ENCODE measurements around the gene FAAP100.
A peak's percentile ranks its signal among the peaks of the same experiment; 100 is the strongest.
"Not testable (repeated sequence)": the region's sequence is repeated elsewhere in the genome, so short reads cannot be mapped to it uniquely, and the experiment has no call there.

Gene FAAP100

DNA sequence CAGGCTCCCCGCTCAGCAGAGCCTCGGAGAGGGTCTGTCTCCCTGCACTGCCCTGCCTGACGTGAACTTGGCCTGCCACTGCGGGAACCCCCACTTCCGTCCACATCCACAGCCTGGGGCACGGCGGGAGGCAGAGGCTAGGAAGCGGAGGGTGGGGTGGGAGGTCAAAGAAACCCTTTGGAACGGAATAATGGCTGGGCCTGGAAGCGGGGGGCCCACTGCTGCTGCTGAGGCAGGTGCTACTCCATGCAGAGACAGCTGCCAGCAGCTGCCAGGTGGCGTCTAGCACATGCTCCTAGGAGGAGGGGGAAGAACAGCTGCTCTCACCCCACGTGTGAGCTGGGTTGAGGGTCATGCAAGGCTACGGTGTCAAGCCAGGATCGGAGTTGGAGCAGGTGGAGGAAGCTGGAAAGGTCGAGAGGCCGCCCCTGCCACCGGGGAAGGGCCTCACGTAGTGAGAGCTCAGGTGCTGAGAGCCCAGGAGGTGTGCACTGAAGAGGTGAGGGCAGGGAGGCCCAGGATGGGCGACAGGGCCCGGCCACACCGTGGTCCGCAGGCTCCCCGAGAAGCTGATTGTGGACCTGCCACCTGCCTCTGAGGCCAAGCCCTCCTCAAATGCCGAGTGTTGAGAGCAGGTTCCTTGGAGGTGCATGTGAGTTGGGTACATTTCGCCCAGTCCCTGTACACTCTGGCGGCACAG, 14.1 kb downstream of the FAAP100 start:
- no peak for DNase-seq (ENCODE audit: low read depth)

DNA sequence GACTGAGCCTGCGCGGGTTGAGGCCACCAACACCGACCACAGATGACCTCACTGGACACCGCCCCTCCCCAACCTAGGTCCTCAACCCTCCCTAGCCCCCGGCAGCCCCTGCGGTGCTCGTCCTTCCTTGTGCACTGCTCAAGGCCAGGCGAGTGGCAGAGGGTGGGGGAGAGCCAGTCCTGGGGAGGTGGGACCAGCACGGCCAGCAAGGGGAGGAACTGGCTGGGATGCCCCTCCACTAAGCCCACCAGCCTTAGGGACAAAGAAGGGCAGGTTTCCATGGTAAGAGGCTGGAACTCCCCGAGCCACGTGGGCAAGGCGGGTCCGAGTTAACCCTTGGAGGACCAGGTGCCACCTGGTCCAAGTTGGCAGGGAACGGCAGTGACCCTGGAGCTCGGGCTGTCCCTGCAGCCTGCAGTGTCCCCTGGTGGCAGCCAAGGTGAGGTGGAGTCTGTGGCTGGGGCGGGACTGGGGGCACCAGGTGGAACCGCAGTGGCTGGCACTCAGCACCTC, 14.8 kb downstream of the FAAP100 start:
- no peak for DNase-seq (ENCODE audit: low read depth)

DNA sequence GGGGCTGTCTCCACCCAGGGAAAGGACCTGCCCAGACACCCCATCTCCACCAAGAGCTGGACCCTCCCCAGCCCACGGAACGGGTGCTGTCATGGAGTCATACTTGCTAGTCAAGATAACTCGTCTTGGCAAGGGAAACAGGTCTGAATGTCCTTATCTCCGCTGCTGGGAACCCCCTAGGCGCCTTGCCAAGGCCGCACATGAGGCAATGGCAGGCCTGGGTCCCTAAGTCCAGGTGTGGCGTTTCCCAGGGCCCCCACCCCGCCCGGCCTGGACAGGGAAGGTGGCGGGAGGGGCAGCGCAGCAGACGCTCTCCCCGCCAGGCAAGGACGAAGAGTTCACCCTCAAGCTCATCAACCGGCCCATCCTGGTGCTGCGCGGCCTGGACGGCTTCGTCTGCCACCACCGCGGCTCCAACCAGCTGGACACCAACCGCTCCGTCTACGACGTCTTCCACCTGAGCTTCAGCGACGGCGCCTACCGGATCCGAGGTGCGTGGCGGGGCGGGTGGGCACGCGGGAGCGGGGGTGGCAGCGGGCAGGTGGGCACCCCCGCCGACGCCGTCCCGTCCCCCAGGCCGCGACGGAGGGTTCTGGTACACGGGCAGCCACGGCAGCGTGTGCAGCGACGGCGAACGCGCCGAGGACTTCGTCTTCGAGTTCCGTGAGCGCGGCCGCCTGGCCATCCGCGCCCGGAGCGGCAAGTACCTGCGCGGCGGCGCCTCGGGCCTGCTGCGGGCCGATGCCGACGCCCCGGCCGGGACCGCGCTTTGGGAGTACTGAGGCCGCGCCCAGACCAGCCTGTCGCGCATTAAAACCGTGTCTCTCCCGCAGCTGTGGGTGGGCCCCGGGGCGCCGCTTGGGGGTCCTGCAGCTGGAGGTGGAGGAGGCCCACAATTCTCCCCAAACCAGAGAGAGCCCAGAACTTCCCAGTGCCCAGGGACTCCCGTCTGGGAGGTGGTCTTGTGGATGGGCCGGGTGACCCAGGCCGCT, 15.6 kb downstream of the FAAP100 start:
- peak; percentile 33 for DNase-seq (ENCODE audit: low read depth)

DNA sequence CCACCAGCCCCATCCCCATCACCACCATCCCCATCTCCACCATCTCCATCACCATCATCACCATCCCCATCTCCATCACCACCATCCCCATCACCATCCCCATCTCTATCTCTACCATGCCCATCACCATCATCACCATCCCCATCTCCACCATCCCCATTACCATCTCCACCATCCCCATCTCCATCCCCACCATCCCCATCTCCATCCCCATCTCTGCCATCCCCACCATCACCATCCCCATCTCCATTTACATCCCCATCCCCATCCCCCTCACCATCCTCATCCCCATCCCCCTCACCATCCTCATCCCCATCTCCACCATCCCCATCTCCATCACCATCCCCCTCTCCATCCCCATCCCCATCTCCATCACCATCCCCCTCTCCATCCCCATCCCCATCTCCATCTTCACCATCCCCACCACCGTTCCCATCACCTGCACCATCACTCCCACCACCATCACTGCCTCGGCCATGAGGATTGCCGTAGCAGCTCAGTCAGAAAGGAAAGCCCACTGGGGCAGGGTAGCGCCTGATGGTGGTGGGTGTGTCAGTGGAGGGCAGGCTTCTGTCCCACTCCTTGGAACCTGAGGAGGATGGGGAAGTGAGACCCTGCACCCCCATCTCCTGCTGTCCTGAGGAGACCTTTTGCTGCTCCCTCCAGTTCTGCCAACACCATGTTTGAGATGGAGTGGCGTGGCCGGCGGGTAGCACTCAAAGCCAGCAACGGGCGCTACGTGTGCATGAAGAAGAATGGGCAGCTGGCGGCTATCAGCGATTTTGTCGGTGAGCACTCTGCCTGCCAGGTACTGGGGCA, 16.5 kb downstream of the FAAP100 start:
- no peak for DNase-seq (ENCODE audit: low read depth)

DNA sequence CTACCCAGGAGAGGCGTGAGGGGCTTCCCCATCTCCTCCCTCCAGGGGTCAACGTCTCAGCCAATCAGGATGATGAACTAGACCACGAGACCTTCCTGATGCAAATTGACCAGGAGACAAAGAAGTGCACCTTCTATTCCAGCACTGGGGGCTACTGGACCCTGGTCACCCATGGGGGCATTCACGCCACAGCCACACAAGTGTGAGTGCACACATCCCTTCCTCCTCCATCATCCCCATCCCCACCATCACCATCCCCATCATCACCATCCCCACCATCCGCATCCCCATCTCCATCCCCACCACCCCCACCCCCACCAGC, 17.2 kb downstream of the FAAP100 start:
- DNase-seq (ENCODE audit: low read depth) = no peak

DNA sequence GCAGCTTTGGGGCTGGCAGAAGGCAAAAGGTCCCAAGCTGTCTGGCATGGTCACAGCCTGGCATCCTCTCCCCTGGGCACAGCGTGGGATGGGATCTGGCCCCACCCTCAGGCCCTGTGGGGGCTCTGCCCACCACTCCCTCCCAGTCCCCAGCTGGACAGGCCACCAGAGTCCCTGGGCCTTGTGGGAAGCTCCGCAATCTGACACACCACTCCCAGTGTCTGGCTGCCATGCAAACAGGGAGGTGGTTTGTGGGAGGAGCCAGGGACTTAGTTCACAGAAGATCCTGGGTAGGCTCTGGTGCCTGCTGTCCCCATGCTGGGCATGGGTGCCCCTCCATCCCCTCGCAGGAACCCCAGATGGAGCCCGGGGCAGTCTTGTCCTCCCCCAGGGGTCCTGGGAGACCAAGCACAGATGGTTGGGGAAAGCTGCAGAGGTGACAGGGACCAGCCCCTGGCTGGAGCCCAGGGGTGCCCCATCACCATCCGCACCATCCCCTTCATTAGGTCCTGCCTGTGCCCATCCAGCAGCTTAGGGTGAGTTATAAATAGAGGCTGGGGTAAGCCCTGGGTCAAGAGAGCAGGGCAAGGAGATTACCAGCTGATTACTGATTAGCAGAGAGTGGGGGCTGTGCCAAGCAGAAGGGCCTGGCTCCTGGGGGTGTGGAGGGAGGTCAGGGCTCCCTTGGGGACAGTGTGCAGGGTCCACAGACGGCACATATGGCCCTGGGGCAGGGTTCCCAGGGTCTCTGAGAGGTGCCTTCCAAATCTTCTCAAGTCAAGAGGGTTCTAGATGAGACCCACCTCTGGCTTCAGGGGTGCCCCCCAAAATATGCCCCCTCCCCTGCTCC, 17.8 kb downstream of the FAAP100 start:
- no peak for DNase-seq (ENCODE audit: low read depth)

DNA sequence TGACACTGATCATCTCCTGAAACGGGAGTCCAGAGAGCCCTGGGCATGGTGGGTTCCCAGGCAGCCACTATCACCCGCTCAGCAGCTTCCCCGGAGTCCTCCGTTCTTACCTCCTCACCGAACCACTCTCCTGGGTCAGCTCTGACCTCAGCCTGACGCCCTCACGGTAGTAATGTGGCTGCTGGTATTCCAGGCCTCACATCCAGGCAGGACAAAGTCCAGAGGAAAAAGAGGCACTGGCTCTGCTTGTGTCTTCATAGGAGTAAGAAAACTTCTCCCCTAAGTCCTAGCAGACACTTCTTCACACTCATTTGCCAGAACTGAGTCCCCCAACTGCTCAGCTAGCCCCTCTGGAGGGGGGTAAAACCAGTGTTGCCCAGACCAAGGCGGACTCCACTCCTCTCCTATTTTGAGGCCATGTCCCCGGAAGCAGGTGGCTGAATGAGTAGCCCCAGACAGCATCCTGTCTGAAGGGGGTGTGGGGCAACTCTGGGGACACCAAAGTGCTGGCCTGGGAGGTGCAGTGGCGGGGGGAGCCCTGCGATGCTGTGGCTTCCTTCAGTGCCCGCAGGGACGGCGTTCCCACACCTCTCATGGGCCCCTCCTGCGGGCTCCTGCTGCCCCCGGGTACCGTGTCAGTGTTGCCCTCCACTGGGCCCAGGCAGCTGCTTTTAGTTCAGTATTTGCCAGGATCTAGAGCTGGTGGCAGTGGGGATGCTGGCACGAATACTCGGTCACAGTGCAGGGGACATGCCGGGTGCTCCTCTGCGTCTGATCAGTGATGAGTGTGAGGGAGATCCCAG, 18.6 kb downstream of the FAAP100 start:
- DNase-seq (ENCODE audit: low read depth) = no peak

DNA sequence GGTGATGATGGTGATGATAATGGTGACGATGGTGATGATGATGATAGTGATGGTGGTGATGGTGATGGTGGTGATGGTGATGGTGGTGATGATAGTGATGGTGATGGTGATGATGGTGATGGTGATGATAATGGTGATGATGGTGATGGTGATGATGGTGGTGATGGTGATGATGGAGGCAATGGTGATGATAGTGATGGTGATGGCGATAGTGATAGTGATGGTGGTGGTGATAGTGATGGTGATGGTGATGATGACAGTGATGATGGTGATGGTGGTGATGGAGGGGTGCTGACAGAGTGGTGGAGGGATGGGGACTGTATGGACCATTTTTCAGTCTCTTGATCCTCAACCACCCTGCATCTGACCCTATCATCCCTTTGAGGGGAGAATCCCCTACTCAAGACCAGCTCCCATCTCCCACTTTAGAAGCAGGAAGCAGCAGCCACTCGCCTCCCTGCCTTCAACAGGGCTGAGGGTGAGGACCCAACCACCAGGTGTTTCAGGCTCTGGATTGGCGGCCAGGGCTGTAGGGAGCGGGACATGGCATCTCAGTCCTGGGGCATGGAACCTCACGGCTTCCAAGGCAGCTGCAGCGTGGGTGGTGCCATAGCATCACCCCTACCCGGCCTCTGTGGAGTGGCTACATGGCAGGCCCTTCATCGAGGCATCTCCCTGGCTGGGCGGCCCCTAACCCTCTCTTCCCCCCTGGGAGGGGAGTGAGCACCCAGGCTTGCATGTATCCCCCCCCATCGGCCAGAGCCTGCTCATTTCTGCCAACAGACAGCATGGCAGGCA, 19.5 kb downstream of the FAAP100 start:
- no peak for DNase-seq (ENCODE audit: low read depth)

DNA sequence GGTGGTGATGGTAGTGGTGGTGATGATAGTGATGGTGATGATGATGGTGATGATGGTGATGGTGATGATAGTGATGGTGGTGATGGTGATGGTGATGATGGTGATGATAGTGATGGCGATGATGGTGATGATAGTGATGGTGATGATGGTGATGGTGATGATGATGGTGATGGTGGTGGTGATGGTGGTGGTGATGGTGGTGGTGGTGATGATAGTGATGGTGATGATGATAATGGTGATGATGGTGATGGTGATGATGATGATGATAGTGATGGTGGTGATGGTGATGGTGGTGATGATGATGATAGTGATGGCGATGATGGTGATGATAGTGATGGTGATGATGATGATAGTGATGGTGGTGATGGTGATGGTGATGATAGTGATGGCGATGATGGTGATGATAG, 20.2 kb downstream of the FAAP100 start:
- DNase-seq (ENCODE audit: low read depth) = not testable (repeated sequence)

DNA sequence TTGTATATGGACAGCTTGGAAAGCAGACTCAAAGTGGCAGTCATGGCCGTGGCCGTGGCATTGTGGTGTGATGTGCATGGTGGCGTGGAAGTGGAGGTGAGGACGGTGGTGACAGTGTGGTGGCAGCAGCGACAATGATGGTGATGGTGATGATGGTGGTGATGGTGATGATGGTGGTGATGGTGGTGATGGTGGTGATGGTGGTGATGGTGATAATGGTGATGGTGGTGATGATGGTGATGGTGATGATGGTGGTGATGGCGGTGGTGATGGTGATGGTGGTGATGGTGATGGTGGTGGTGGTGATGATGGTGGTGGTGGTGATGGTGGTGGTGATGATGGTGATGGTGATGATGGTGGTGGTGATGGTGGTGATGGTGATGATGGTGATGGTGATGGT, 21.1 kb downstream of the FAAP100 start:
- not testable (repeated sequence) for DNase-seq (ENCODE audit: low read depth)

DNA sequence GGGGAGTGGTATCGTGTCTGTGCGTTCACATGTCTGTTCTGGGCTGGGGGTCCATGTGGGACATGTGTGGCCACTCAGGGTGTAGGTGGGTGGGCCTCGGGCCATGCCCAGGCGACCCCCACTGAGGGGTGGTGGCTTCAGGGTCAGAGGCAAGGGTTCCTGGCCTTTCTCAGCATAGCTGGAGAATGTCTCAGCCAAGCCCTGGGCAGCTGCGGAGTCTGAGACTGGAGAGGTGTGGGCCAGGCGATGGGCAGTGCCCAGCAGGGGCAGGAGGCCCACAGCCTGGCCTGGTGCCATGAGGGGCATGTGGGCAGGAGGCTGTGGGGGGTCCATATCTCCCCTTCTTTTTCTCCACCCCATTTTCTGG, 22.7 kb downstream of the FAAP100 start:
- no peak for DNase-seq (ENCODE audit: low read depth)

DNA sequence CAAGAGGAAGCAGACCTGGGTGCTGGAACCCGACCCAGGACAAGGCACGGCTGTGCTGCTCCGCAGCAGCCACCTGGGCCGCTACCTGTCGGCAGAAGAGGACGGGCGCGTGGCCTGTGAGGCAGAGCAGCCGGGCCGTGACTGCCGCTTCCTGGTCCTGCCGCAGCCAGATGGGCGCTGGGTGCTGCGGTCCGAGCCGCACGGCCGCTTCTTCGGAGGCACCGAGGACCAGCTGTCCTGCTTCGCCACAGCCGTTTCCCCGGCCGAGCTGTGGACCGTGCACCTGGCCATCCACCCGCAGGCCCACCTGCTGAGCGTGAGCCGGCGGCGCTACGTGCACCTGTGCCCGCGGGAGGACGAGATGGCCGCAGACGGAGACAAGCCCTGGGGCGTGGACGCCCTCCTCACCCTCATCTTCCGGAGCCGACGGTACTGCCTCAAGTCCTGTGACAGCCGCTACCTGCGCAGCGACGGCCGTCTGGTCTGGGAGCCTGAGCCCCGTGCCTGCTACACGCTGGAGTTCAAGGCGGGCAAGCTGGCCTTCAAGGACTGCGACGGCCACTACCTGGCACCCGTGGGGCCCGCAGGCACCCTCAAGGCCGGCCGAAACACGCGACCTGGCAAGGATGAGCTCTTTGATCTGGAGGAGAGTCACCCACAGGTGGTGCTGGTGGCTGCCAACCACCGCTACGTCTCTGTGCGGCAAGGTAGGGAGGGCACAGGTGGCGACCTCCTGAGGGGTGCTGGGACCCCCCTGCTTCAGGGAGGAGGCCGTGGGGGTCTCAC, 23.3 kb downstream of the FAAP100 start:
- no peak for DNase-seq (ENCODE audit: low read depth)

DNA sequence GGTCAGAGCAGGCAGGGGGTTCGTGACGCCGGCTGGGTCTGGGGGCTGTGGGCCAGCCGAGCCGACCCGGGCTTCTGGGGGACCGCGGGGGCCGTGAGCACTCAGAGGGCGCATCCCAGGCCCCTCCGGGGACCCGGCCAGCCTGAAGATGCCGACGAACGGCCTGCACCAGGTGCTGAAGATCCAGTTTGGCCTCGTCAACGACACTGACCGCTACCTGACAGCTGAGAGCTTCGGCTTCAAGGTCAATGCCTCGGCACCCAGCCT, 23.8 kb downstream of the FAAP100 start:
- no peak for DNase-seq (ENCODE audit: low read depth)

DNA sequence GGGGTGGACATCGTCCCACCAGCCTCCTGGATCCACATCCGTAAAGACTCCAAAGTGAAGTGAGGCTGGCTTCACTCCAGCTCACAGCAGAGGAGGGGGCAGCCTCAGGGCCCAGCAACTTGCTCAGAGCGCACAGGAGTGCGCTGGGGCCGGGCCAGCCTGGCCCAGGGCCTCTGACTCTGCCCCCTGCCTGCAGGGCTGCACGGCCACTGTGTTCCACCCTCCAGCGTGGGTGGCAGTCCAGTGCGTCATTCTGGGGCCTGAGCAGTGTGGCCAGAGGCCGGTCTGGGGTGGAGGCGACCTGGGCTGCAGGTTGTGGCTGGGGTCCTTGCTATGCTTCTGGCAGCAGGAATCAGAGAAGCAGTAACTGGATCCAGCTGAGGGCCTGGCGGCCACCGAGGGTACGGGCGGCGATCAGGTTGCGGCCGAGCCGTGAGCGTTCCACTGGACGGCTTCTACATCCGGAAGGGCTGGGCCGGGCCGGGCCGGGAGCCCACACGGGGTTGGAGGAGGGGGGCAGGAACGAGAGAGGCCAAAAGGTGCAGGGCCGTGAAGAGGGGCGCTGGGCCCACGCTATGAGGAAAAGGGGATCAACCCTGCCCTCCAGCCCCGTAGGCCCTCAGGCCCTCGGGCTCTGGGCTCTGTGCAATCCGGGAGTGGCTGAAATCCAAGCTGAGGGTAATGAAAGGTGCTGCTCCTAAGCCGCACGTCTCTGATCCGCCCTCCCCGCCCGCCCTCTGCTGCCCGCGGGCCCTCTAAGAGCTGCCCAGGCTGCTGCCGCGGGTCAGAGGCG, 24.4 kb downstream of the FAAP100 start, which contains the start of gene FSCN2:
Gene FSCN2, plus strand, starts transcription at position 787 of the 793 bp plus-strand sequence. CDS start 155 bp downstream, outside the sequence.
- no peak for DNase-seq (ENCODE audit: low read depth)

DNA sequence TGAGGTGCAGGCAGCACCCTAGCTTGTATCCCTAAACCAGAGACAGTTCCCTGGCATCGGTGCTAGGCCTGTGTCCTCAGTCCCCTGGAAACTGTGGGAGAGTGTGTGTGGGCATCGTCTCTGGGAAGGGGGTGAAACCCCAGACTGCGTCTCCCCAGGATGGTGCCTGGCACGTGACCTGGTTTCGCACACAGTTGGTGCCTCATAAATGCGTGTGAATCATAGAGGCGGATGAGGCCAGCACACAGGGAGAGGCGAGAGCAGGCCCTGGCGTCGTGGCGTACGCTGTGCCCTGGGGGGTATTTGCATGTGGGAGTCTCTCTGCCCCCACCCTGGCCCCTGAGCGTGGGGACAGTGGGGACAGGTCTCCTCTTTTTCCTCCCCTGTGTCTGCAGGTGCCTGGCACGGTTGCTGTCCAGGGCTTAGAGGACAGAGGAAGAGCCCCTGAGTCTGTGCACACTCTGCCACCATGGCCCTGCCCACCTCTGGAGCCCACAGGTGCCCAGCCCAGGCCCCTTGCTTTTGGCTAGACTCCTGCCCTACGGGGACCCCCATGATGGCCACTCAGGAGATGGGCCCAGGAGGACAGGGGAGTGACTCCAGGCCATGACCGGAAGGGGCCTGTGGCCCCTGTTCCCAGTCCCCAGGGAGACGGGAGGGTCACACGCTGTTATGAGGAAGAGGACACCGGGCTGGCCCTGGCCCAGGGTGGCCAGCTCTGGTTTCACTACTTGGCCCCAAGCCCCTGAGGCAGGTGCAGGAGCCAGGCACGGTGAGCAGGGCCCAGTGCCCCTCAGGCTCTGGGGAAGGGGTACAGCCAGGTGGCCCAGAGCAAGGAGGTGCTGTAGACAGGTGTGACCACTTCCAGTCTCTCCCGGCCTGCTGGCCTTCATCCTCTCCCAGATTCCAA, 25.2 kb downstream of the FAAP100 start:
- DNase-seq (ENCODE audit: low read depth) = no peak

DNA sequence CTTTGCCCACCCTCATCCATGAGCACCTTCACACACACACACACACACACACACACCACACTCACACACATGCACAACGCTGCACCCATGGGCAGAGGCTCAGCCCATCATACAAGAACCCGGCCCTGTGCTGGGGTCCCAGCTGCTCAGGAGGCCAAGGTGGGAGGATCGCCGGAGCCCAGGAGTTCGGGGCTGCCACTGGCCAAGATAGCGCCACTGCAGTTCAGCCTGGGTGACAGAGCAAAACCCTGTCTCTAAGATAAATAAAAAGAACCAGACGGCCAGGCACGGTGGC, 27.3 kb downstream of the FAAP100 start:
- DNase-seq (ENCODE audit: low read depth) = no peak
